ENCODE results near the gene CWC27.
"Not testable (repeated sequence)": the region's sequence is repeated elsewhere in the genome, so short reads cannot be mapped to it uniquely, and the experiment has no call there.

CWC27 gene

GRCh38 chr5:64790210-64790609, 21.5 kb downstream of the CWC27 start:
- no peak for DNase-seq

- DNase-seq: no peak
Measured at GRCh38 chr5:64792469-64792868, 23.7 kb downstream of the CWC27 start.

GRCh38 chr5:64794053-64794770, 25.5 kb downstream of the CWC27 start:
- DNase-seq: no peak

- DNase-seq: no peak
Measured at GRCh38 chr5:64796301-64796700, 27.6 kb downstream of the CWC27 start.

- no peak for DNase-seq
Measured at GRCh38 chr5:64800926-64801325, 32.2 kb downstream of the CWC27 start.

GRCh38 chr5:64806537-64806936, 37.8 kb downstream of the CWC27 start:
- no peak for DNase-seq

GRCh38 chr5:64807520-64807919, 38.8 kb downstream of the CWC27 start:
- no peak for DNase-seq

GRCh38 chr5:64811050-64811640, 42.4 kb downstream of the CWC27 start:
- DNase-seq: no peak

- no peak for DNase-seq
Measured at GRCh38 chr5:64814073-64814472, 45.3 kb downstream of the CWC27 start.

- no peak for DNase-seq
Measured at GRCh38 chr5:64818245-64818644, 49.5 kb downstream of the CWC27 start.

GRCh38 chr5:64819345-64819744, 50.6 kb downstream of the CWC27 start:
- not testable (repeated sequence) for DNase-seq

GRCh38 chr5:64822320-64822719, 53.6 kb downstream of the CWC27 start:
- DNase-seq: no peak

GRCh38 chr5:64826541-64826940, 57.8 kb downstream of the CWC27 start:
- DNase-seq: no peak

- no peak for DNase-seq
Measured at GRCh38 chr5:64827703-64828102, 59.0 kb downstream of the CWC27 start.

GRCh38 chr5:64830650-64831049, 61.9 kb downstream of the CWC27 start:
- DNase-seq: not testable (repeated sequence)

GRCh38 chr5:64831996-64832395, 63.3 kb downstream of the CWC27 start:
- no peak for DNase-seq

- DNase-seq: no peak
Measured at GRCh38 chr5:64834037-64834436, 65.3 kb downstream of the CWC27 start.

GRCh38 chr5:64834611-64835010, 65.9 kb downstream of the CWC27 start:
- no peak for DNase-seq

GRCh38 chr5:64835266-64835665, 66.5 kb downstream of the CWC27 start:
- DNase-seq: no peak

- DNase-seq: no peak
Measured at GRCh38 chr5:64836190-64836755, 67.5 kb downstream of the CWC27 start.

- DNase-seq: no peak
Measured at GRCh38 chr5:64836786-64837185, 68.1 kb downstream of the CWC27 start.

GRCh38 chr5:64838376-64838775, 69.6 kb downstream of the CWC27 start:
- DNase-seq: no peak

- no peak for DNase-seq
Measured at GRCh38 chr5:64838803-64839202, 70.1 kb downstream of the CWC27 start.

GRCh38 chr5:64839936-64840335, 71.2 kb downstream of the CWC27 start:
- DNase-seq: no peak

- DNase-seq: no peak
Measured at GRCh38 chr5:64840958-64841357, 72.2 kb downstream of the CWC27 start.
